Right renal cortex interstitium (tissue), 3 donors: ENCODE data around the gene ETV3. TPM values are rescaled to one million over a fixed set of nuclear protein-coding genes. Genes with fewer than 3 reads are reported as not detected.

Source experiments
- DNase-seq, 3 donors: peaks; one replicate each; pipeline ENCODE4 v3.0.0-alpha.2; 2013; ENCODE audit warnings: low read depth in 3 of 3, low spot score in 2 of 3
- polyA plus RNA-seq, 3 donors: library from polyadenylated mRNA; unstranded; fragments of 120-200 nt; gene quantifications; one replicate each; pipeline ENCODE4 v1.2.1, GENCODE V29; 2013; ENCODE audit not compliant: insufficient read length in 3 of 3

The ETV3 gene
- polyA plus RNA-seq, 3 donors = 27.9 to 29.2 (median 28.5) TPM

DNA sequence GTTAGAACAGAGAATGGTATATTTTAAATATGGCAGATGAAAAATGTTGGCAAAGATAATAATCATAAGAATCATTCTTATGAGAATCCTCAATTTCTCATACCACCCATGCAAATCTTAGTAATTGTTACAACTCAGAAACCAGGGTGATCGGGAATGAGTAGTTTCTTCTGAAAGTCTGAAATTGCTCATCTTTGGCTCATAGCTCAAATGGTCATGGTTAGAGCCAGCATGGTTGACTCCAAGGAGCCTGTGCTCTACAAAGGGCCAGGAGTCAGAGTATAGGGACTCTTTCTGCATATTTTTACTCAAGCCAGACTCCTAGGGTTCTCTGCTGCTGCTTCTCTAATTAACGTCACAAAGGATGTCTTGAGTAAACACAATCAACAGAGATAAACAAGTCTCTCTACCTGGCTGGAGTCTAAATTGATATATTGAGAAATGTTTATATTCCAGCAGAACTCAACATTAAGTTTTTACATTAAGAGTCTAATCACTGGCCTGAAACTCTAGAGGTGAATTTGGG, 1.9 kb upstream of the ETV3 start:
- no peak for DNase-seq

DNA sequence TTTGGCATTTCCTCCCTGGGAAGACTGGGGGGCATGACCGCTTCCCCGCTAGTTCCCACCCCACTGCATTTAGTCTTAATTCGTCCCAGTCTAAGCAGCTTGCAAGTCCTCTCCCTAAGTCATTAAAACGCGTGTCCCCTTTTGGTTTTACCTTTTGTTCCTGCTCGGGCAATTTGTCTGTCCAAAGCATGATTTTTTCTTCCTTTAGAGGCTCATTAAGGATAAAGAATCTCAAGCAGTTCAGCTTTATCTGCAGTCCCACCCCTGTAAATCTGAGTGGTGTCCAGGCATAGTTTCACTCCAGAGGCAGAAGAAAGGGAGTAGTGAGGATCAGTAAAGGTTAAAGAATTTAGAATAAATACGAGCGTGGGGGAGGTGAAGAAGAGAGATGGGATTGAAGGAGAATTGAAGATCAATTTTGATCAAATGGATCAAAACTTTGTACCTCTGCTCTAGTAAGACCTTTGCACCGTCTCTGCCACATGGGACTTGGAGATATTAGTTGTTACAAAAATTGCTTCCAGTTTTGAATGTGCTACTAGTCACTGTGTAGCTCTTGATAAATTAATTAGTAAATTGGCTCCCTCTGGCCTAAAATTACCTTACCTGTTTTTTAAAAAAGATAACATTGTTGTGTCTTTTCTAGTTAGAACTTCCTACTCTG, 989 bp upstream of the ETV3 start:
- no peak for DNase-seq

DNA sequence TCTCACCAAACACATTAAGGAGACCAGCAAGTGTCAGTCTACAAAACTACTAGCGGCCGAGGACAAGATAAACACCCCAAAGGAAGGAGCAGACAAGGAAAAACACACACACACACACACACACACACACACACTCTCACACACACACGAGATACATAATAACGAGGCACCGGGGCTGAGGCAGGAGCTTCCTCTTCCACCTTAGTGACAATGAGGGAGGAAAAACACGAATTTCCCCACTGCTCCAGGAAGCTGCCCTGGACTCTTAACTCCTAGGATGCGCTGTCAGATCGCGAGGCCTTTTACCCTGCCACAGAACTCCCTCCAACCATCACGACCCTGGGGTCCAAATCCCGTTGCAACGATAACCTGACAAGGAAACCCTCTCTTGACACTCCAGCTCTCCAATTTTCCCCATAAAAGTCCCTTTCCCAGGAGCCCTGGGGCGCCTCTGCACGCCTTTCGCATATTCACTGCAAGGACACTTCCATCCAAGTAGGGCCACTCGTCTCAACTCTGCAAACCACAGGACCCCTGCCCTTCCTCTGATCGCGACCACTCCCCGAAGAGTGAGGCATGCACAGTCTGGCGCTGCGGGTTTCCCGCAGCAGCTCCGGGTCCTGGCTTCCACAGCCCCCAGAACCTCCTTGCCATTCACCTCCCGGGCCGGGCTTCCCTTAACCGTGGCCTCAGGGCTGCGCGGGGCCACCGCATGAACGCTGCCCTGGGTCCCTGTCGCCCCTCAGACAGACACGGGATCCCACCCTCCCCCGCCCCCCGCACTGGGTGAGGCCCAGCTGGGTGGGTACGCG, 581 bp downstream of the ETV3 start:
- DNase-seq = no peak

DNA sequence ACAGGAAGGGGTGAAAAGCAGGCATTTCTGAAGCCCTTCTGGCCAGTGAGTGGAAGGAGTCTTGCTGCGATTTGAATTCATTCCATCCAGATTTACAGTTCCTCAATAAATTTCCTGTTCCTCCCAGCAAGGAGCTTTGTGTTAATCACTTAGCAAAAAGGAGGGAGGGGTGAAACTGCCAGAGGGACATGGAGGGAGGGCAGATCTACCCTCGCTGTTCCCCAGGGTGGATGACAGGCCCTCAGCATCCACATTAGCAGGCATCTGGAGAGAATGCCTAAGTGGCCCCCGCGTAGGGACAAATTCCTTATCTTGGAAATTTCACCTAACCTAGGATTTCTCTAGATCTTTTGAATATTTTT, 1.2 kb downstream of the ETV3 start:
- DNase-seq = no peak

DNA sequence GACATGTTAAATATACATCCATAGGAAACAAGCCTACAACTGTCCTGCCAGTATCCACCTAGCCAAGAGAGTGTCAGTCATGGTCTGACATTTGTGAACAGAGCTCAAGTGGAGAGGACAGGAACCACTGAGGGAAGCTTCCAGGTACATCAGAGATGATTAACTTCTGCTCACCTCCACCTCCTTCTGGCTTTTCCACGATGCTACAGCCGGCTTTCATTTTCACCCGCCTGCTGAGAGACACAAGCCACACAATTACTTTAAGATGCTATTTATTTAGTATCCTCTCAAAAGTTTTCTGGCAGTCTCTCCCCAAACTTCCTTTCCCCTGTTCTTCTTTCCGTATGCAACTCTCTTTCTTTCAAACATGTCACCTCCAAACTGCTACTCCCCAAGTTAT, 2.1 kb downstream of the ETV3 start:
- no peak for DNase-seq

DNA sequence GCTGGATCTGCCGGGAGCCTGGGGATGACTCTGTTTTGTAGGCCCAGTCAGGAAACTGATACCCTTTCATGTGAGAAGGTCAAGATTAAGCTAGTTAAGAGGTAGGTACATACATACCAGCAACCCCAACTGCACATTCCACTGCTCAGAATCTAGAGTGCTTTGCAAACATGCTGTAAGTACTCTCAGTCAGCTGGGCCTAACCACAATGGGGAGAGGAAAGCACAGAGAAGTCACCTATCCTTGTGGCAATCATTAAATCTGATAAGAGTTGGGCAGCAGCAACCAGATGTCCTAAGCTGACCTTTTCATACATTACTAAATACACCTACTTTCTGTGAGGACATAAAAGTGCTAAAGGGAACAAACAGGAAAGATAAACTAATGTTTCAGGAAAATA, 2.5 kb downstream of the ETV3 start:
- no peak for DNase-seq

DNA sequence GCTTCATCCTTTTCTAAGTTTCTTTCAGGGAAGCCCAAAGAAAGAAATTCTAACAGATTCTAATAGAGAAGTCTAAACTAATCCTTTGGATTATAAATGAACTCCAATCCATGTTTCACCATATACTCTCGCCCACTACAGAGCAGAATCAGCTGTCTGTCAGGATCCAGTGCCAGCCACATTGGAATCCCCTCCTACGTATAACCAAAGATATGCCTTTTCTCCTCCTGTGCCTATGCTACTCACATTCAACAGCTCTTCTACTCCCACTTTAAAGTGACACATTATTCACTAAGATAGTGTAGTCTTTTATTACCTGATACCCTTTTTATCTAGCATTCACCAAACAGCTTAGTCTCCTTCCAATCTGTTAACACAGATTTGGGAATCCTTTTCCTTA, 3.1 kb downstream of the ETV3 start:
- no peak for DNase-seq

DNA sequence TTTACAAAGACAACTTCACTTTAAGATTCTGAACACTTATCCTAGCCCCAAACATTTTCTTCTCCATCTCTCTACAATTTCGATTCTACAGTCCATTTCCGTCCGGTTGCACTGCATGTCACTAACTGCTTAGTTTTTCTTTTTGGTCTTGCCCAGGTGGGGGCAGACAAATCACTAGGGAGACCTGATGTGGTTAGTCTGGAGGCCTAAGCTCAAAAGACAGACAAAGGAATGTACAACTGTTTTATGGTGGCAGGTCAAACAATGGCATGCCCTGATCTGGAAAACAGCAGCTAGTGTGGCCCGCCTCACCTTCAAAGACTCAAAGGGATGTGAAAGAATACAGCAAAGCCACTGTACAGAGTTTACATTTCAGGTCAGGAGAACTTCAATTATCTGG, 3.8 kb downstream of the ETV3 start:
- DNase-seq = no peak

DNA sequence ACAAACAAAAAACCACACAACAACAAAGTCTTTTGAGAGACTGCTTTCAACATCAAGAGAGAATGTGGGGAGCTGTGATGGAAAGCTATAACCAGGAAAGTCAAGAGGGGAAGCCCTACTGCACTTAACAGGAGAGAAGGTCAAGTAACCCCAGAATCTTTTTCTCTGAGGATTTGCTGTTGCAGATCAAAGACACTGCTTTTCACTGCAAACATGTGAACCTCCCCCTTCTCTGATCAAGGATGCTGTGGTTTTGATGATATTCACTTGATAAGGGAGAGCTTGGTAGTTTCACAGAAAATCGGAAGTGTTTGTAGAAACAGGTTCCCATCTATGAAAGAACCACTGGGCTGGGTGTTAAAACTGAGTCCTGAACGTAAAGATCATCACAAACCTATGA, 4.8 kb downstream of the ETV3 start:
- no peak for DNase-seq

DNA sequence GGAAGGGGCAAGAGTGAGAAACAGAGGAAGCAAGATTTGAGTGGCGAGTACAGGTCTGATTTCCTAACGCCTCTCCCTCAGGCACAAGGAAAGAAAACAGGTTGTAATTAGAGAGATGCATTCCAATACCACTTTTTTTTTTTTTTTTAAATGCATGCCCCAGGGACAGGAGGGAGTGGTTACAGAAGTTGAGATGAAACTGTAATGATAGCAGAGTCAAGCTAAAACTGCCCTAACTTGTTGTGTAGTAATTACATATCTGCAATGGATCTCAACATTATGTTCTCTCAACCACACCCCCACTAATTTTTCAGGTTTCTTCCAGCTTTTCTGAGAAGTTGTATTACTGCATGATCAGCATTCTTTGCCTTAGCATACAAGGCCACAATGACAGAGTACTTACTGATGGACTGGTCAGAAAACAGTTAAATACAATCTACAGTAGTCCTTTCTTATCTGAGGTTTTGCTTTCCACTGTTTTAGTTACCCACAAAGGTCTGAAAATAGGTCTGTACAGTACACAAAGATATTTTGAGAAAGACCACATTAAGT, 5.5 kb downstream of the ETV3 start:
- no peak for DNase-seq

DNA sequence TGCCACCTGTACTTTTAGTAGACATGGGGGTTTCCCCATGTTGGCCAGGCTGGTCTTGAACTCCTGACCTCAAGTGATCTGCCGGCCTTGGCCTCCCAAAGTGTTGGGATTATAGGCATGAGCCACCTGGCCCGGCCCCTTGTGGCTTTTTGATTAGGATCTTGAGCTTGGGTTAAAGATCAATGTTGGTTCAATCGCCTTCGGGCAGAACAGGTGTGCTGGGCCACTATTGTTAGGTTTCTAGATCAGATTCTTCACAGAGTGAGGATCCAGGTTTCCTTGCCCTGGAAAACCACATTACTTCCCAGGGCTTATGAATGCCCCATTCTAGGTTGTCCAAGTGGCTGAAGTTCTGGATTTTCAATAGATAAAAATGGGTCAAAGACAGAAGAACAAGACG, 6.1 kb downstream of the ETV3 start:
- DNase-seq = no peak

DNA sequence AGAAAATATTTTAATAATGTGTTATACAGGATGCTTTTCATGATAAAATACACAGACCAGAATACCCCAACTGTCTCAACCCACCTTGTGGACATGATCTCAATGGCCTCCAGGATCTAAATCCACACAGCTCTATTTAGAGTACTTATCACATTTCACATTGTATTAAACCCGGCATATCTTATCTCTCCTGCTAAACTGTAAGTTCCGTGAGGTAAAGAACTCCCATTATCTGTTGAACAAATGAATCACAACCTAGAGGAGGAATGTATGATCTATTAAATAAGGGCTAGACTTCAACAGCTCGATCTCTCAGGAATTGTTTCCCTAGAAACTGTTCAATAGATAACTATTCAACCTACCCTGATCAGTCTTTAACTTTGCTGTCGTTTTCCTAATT, 6.9 kb downstream of the ETV3 start:
- no peak for DNase-seq

DNA sequence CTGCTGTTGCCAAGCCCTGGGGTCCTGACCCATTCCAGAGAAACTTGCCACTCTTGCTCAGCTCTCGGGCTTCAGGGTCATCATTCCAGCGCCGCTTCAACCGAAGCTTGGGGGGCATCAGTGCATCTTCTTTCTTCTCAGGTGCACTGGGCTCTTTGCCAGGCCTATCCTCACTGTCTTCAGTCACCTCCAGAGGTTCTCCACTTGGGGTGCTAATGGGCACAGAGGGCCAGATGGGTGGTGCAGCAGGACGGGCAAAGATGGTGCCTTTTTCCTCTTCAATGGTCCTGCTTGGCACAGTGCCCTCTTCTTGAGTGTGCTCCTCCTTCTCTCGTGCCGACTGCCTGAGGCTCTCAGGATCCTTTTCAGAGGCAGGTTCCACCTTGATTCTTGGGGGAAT, 13.3 kb downstream of the ETV3 start:
- no peak for DNase-seq

DNA sequence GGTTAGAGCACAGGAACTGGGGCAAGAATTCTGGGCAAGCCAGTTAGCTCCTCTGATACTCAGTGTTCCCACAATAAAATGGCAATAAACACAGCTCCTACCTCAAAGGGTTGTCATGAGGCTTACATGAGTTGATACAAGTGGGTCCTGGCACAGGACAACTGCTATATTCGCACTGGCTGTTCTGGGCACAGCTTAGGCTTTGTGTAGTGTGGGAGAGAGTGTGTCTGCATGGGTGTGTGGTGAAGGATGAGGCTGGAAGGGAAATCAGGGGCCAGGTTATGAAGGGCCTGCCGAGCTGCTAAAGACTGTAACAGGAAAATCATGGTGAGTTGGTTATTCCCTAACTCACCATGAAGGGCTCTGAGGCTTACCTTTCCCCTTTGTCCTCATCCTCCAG, 18.7 kb downstream of the ETV3 start:
- DNase-seq = no peak

DNA sequence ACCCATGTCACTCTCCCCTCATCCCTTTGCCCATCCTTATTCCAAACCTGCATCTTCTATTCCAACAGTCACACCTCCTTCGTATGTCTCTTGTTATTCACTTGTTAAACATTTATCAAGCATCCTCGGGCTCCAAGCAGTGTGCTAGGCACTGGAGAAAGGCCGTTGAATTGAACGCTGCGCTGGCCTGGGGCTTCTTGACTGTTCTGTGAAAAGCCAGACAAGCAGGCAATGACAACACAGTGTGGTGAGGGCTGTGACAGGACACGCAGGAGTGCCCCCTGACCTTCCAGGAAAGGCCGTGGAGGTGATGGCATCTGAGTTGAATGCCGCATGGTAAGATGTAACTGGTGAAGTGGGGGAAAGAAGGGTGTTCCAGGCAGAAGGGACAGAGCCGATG, 19.2 kb downstream of the ETV3 start:
- no peak for DNase-seq

DNA sequence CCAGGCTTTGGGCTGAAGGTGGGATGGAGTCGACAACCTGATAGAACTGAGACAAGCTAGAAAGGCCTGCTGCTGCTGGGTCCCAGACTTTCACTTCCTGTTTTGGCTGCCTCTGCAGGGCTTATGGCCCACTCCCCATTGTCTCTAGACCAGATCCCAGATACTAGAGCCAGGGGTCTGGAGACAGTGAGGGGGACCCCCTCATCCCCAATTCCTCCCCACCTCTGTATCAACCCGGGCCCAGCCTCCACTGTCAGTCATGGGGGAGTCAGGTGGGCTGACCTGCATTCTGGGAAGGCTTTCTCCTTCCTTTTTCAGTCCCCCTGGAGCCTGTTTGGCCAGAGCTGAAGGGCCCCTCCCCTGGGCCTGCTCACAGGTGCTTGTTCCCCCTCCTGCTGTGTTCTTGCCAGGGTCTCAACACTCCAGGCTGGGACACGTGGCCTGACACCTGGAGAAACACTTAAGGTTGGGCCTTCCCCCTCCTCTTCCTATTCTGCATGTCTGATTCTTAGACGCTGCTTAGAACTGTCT, 20.6 kb downstream of the ETV3 start:
- DNase-seq = no peak

DNA sequence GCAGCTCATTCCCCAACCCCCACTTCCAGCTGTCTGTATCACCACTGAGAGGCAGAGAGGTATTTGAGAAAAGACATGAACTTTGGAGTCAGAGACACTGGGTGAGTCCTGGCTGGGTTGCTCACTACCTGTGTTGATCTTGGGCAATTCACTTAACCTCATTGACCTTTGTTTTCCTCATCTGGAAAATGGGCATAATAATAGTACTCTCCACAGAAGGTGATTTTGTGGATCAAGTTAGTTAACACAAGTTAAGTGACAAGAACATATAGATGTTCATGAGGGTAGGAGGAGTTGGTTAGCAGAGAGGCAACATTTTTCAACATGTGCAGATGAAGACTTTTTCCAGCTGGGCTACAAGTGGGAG, 21.5 kb downstream of the ETV3 start:
- DNase-seq = no peak

DNA sequence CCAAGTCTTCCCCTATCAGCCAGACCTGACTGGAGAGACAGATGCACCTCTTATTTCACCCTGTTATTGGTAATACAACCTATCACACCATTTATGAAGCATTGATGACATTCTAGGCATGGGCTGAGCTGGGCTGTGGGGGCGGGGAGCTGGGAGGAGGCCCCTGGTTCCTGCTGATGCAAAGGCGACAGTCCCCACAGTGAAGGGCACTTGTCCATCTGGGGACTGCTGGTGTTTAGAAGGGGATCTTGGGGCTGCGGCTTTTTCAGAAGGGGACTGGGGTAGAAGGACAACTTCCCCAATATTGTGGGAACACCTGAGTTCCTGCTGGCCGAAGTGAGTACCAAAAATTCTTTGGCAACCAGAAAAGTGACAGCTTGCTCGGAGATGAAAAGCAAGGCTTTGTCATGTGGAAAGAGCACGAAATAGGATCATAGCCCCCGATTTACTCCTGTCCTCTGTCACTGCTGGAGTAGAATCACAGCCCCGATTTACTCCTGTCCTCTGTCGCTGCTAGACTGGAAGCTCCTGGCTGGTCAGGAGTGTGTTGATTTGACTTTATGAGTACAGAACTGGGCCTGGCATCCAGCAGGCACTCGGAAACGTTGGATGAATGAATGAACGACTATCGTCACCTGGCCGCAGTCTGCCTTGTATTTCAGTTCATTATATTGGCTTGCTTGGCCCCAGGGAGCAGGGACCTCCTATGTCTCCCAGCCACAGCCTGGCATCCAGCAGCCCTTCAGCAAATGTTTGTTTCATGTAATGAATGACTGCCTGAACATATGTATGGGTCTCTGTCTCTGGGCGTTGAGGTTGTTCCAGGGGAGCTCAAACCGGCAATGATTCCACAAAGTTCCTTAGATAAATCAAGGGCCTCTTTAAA, 22.1 kb downstream of the ETV3 start:
- no peak for DNase-seq

DNA sequence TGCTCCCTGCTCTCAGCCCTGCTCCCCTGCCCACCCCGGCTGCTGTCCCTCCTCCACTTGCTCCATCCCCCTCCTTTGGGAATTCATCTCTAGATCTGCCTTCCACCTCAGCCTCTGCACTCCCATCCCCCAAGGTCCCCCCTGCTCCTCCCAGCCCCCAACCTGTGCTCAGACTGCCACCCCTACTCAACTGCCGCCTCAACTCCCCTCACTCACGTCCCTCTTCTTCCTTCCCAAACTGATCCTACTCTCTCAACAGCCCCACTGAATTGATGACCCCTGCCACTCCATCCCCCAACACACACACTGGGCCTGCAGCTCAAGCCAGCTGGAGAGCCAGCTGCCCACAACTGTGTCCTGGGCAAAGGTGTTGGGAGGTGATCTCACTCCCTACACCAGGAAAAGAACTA, 22.8 kb downstream of the ETV3 start:
- DNase-seq = no peak

DNA sequence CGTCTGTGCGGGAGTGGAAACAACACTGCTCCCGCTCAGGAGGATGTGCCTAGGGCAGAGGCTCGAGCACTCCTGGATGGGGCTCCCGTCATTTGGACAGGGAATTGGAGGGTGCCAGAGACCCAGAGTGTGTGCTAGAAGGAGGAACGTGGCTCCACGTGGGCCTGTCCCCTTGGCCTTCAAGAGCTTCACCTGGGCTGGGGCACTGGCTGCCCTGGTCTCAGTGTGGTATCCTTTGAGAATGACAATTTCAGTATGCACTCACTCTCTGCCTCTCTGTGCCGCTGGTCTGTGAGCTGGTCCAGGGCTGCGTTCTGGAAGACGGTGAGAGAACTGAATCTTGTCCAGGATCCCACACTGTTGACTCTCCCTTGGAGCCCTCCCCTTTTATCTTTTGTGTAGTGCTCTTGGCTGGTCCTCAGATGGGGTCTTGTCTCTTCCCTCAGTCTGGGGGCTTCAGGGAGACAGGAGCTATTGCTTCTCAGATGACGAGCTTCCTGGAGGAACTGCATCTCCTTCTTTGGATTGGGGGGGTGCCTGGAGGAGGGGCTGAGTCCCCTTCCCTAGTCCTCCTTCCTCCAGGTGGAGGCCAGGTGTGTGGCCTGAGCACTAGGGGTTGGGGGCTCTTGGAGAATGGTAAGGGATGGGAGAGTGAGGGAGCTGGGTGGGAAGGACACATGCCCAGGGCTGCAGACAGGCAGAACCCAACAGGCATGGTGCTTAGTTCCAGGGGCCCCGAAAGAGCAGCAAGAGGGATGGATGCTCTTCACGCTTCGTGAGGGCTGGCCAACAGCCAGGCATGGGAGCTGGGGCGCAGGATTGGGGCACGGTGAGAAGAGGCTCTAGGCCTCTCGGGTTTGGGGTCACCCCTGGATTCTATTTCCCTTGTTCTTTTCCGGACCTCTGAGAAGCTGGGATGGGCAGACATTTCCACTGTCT, 23.7 kb downstream of the ETV3 start:
- no peak for DNase-seq
